GM18870 (cell line): ENCODE data around the gene NUDT8.
A peak's percentile ranks its signal among the peaks of the same experiment; 100 is the strongest.
"Not testable (repeated sequence)": the region's sequence is repeated elsewhere in the genome, so short reads cannot be mapped to it uniquely, and the experiment has no call there.

ENCODE experiments used
- ATAC-seq: cut with Tn5 transposase; IDR thresholded peaks from one replicate; pipeline ENCODE4 v1.9.1; 2021; ENCODE audit warnings: moderate library complexity; ENCODE audit not compliant: unreplicated experiment

The NUDT8 gene

GRCh38 chr11:67596753-67597300 lies 32.9 kb downstream of the NUDT8 start:
- ATAC-seq: no peak

GRCh38 chr11:67594480-67594879 lies 35.3 kb downstream of the NUDT8 start:
- no peak for ATAC-seq

DNA sequence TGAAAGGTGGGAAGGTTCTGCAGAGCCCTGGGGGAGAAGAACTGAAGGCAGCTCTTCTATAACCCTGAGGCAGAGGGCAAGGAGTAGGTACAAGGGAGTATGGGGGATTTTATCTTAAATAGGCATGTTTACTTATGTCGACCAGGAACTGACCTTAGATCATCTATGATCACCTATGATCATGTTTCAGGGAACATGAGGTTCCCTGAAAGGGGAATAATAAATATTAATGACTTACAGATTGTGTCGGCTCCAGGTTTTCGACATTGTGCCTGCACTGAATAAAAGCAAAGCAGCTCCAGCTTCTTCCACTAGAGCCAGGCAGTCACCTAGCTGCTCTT lies 36.2 kb downstream of the NUDT8 start:
- ATAC-seq: no peak

DNA sequence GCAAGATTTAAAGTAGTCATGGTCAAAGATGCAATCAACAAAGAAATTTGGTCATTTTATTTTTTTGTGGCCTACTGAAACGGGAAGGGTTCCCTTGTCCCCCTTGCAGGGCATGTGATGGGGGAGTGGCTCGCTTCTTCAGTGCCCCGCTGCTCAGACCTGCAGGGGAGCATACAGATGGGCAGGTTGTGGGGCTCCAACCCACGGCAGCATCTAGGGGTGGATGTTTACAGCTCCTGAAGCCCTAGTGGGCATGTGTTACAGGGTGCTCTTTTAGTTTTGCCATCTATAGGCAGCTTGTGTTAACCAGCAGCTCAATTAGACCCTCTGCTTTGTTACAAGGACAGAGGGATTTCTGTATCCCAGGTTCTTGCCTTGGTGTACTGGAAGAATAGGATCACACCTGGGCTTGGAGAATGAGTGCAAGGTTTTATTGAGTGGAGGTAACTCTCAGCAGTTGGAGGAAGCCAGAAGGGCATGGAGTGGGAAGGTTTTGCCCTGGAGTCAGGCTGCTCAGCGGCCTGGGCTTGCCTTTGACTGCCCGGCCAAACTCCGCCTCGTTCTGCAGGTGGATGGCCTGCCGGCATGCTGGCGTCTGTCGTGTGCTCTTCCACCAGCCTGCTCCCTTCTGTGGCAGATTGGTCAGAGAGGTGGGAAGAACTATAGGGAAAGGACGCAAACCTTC lies 36.7 kb downstream of the NUDT8 start:
- no peak for ATAC-seq

DNA sequence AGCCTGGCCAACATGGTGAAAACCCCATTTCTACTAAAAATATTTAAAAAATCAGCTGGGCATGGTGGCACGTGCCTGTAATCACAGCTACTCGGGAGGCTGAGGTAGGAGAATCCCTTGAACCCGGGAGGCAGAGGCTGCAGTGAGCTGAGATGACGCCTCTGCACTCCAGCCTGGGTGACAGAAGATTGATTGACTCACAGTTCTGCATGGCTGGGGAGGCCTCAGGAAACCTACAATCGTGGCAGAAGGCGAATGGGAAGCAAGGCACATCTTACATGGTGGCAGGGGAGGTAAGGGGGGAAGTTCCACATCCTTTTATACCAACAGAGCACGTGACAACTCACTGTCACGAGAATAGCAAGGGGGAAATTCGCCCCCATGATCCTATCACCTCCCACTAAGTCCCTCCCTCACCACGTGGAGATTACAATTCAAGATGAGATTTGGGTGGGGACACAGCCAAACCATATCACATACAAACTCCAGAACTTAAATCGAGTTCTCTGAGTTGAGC lies 40.8 kb downstream of the NUDT8 start:
- ATAC-seq: not testable (repeated sequence)

DNA sequence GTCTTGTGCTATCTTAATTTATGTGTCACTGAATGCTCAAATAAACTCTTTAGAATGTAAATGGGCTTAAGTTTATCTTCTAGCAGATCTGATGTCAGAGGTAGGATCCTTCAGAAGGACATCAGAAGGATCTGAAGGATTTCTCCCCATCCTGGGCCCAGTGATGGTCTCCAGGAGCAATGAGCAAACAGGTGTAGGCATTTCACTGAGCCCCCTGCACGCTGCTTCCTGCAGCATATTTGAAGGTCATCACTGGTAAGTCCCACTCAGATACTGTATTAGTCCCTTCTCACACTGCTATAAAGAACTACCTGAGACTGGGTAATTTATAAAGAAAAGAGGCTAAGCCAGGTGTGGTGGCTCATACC lies 41.6 kb downstream of the NUDT8 start:
- ATAC-seq: peak; percentile 23

- ATAC-seq: no peak
These were observed 43.0 kb downstream of the NUDT8 start for GRCh38 chr11:67586568-67587250.

DNA sequence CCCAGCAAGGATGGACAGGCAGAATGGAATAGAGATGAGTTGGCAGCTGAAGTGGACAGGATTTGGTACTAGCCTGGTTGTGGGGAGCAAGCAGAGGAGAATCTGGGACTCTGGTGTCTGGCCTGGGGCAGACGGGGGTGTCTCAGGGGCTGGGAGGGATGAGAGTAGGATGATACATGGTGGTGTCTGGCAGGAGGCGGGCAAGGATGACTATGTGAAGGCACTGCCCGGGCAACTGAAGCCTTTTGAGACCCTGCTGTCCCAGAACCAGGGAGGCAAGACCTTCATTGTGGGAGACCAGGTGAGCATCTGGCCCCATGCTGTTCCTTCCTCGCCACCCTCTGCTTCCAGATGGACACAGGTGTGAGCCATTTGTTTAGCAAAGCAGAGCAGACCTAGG lies 43.8 kb downstream of the NUDT8 start:
- ATAC-seq: no peak

- ATAC-seq: no peak
These were observed 44.6 kb downstream of the NUDT8 start for GRCh38 chr11:67584881-67585873.

DNA sequence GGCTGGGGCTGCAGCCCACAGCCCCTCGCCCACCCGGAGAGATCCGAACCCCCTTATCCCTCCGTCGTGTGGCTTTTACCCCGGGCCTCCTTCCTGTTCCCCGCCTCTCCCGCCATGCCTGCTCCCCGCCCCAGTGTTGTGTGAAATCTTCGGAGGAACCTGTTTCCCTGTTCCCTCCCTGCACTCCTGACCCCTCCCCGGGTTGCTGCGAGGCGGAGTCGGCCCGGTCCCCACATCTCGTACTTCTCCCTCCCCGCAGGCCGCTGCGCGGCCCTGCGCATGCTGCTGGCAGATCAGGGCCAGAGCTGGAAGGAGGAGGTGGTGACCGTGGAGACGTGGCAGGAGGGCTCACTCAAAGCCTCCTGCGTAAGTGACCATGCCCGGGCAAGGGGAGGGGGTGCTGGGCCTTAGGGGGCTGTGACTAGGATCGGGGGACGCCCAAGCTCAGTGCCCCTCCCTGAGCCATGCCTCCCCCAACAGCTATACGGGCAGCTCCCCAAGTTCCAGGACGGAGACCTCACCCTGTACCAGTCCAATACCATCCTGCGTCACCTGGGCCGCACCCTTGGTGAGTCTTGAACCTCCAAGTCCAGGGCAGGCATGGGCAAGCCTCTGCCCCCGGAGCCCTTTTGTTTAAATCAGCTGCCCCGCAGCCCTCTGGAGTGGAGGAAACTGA lies 45.4 kb downstream of the NUDT8 start:
- ATAC-seq: no peak

DNA sequence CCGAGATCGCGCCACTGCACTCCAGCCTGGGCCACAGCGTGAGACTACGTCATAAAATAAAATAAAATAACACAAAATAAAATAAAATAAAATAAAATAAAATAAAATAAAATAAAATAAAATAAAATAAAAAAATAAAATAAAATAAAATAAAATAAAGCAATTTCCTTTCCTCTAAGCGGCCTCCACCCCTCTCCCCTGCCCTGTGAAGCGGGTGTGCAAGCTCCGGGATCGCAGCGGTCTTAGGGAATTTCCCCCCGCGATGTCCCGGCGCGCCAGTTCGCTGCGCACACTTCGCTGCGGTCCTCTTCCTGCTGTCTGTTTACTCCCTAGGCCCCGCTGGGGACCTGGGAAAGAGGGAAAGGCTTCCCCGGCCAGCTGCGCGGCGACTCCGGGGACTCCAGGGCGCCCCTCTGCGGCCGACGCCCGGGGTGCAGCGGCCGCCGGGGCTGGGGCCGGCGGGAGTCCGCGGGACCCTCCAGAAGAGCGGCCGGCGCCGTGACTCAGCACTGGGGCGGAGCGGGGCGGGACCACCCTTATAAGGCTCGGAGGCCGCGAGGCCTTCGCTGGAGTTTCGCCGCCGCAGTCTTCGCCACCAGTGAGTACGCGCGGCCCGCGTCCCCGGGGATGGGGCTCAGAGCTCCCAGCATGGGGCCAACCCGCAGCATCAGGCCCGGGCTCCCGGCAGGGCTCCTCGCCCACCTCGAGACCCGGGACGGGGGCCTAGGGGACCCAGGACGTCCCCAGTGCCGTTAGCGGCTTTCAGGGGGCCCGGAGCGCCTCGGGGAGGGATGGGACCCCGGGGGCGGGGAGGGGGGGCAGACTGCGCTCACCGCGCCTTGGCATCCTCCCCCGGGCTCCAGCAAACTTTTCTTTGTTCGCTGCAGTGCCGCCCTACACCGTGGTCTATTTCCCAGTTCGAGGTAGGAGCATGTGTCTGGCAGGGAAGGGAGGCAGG lies 46.2 kb downstream of the NUDT8 start, which contains the start of gene GSTP1:
GSTP1 (plus strand) TSS at position 566 of the 958 bp plus-strand sequence; CDS start at position 598, 32 bp downstream.
- no peak for ATAC-seq

- ATAC-seq: no peak
These were observed 47.7 kb downstream of the NUDT8 start for GRCh38 chr11:67582011-67582410.

DNA sequence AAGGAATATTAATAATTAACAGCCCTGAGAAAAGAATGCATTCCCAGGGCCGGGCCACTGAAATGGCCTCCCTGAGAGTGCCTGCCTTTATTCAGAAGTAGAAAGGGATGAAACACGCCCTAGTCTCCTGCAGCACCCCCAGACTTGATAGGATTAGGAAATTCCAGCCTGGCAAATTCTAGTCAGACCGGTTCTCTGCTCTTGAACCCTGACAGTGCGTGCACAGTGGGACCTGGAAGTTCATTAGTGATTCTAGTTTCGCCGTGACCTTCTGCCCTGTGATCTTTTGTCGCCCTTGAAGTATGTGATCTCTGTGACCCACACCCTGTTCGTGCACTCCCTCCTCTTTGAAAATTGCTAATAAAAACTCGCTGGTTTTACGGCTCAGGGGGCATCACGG lies 48.3 kb downstream of the NUDT8 start:
- no peak for ATAC-seq

GRCh38 chr11:67577951-67578350 lies 51.8 kb downstream of the NUDT8 start:
- ATAC-seq: no peak
